Colonic mucosa (tissue), 4 donors: ENCODE data around the gene DDOST. TPM values are rescaled to one million over a fixed set of nuclear protein-coding genes. Genes with fewer than 3 reads are reported as not detected.

Experiments used
- DNase-seq: peaks from one replicate; pipeline ENCODE4 v3.0.0-alpha.2; 2020
- H3K27ac ChIP-seq: fragments of 200-600 bp; one replicate; pipeline ENCODE4 v1.8.0; 2021
- H3K27me3 ChIP-seq: fragments of 200-600 bp; one replicate; pipeline ENCODE4 v1.8.0; 2021
- H3K36me3 ChIP-seq: fragments of 200-600 bp; one replicate; pipeline ENCODE4 v1.8.0; 2021
- H3K4me1 ChIP-seq: fragments of 200-600 bp; one replicate; pipeline ENCODE4 v1.8.0; 2021; ENCODE audit warnings: mild to moderate bottlenecking
- H3K4me3 ChIP-seq: fragments of 200-600 bp; one replicate; pipeline ENCODE4 v1.8.0; 2021
- H3K9ac ChIP-seq, 2 donors: one replicate each; pipeline ENCODE4 v1.7.0; 2013; ENCODE audit warnings: control low read depth in 2 of 2, low read depth in 2 of 2, low read length in 2 of 2
- H3K9me3 ChIP-seq: fragments of 200-600 bp; one replicate; pipeline ENCODE4 v1.8.0; 2021
- intact Hi-C: fragments of 100-400 bp; cut with DNase I; formaldehyde crosslinking; loops from one replicate; pipeline ENCODE4 v1.14.1; 2022
- total RNA-seq, 2 donors: library from RNA; stranded (reverse); fragmentation: NEBNext Ultra II Directional in 1 of 2; extraction: Animal tissue kit (Norgen Biotek cat#: 25700) in 1 of 2; gene quantifications; one replicate each; pipeline ENCODE4 v1.2.1, GENCODE V29; 2021
- TF ChIP-seq, protein P1 (sequence below): fragments of 200-600 bp; IDR thresholded peaks from one replicate; pipeline ENCODE4 v1.8.0; 2022; ENCODE audit warnings: antibody characterized with exemption, mild to moderate bottlenecking
- donor health status: healthy.
- donor health status: DM: no; HTN: no; CAD: no.
- donor health status: DM: no; HTN: no; CAD: no.

DDOST gene
- total RNA-seq, 2 donors from 2014 or later = 233 to 364 TPM

DNA sequence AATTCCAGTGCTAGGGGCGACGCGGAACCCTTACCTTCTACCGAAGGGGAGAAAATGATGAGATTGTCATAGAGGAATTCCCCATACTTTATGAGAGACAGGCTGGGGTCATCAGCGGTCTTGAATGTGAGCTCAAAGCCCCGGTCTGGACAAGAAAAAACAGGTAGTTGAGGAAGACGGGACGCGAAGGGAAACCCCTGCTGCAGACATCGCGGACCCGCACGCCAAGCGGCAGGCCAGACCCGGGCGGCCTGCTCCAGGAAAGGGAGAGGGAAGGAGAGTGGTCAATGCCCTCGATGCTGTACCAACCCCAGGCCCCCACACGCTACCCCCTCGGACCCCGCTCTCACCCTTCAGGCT is 342 bp downstream of the DDOST start:
- TF ChIP-seq, protein P1, sequence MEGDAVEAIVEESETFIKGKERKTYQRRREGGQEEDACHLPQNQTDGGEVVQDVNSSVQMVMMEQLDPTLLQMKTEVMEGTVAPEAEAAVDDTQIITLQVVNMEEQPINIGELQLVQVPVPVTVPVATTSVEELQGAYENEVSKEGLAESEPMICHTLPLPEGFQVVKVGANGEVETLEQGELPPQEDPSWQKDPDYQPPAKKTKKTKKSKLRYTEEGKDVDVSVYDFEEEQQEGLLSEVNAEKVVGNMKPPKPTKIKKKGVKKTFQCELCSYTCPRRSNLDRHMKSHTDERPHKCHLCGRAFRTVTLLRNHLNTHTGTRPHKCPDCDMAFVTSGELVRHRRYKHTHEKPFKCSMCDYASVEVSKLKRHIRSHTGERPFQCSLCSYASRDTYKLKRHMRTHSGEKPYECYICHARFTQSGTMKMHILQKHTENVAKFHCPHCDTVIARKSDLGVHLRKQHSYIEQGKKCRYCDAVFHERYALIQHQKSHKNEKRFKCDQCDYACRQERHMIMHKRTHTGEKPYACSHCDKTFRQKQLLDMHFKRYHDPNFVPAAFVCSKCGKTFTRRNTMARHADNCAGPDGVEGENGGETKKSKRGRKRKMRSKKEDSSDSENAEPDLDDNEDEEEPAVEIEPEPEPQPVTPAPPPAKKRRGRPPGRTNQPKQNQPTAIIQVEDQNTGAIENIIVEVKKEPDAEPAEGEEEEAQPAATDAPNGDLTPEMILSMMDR = no peak
- H3K27me3 ChIP-seq = no peaks in the 10 kb centered on the region
- intact Hi-C loops = no loop called here
- peak overlapping the region; percentile 47 for H3K27ac ChIP-seq
- peak overlapping the region; percentile 79 to 96 for H3K9ac ChIP-seq
- peaks cover 15% of the 10 kb centered on the region for H3K36me3 ChIP-seq
- no peaks in the 10 kb centered on the region for H3K4me1 ChIP-seq
- no peak for DNase-seq
- no peaks in the 10 kb centered on the region for H3K9me3 ChIP-seq
- peak overlapping the region; percentile 96 for H3K4me3 ChIP-seq

DNA sequence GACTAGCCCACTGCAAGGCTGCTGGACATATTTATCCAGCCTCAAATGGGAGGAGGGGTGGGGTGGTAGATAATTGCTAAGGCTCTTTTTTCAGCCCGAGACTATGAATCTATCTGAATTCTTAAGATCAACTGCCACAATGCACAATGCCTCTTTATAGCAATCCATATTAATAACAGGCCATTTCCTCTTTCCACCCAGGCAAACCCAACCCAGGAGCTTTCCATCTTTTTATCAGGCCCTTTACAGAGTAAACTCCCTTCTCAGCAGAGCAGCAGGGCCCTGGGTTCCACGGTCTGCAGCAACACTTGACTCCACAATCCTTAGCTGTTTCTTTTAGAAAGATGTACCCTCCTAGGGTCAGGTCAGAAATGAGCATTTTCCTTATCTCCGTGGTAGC is 806 bp downstream of the DDOST start:
- Histone ChIP-seq H3K4me1 (no peaks in the 10 kb centered on the region), H3K36me3 (peaks cover 19% of the 10 kb centered on the region), H3K4me3 (peak overlapping the region; percentile 96), H3K9me3 (no peaks in the 10 kb centered on the region), H3K27ac (no peak overlapping the region), H3K9ac (peak overlapping the region; percentile 79 to 96), H3K27me3 (no peaks in the 10 kb centered on the region)
- no peak for DNase-seq
- intact Hi-C loops = no loop called here
- TF ChIP-seq, protein P1 = no peak

DNA sequence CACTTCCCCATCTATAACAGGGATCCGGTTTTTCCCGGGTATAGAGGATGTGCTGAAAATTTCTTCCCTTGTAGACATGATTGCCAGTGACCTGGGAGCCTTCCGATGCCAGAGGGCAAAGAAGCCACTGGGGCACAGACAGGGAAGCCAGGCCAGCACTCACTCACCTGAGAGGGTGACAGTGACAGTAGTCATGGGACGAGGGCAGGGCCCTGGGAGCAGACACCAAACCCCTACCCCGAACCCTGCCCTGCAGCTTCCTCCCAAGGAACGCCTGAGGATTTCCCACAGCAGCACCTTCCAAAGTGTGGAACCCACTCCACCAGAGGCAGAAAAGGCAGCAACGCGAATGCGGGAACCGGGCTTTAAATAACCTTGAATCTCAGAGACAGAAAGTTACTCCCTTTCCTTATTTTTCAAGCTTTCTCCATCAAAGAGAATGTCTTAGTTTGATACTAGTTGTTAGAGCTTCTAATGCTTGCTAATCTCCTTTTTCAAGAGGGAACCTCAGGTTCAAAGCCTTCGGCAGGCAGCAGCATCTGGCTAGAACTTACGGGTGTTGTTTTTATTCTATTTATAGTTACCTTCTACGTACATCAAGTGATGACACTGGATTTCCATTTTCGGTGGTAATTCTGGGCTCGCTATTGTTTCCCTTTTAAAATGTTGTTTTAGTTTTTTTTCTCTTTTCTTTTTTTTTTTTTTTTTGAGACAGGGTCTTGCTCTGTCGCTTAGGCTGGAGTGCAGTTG is 2.8 kb downstream of the DDOST start:
- Histone ChIP-seq H3K9ac (no peak overlapping the region), H3K36me3 (peaks cover 19% of the 10 kb centered on the region), H3K27me3 (no peaks in the 10 kb centered on the region), H3K27ac (no peak overlapping the region), H3K4me1 (no peaks in the 10 kb centered on the region), H3K4me3 (no peak overlapping the region), H3K9me3 (no peaks in the 10 kb centered on the region)
- intact Hi-C loops = no loop called here
- TF ChIP-seq, protein P1 = no peak
- DNase-seq = no peak

DNA sequence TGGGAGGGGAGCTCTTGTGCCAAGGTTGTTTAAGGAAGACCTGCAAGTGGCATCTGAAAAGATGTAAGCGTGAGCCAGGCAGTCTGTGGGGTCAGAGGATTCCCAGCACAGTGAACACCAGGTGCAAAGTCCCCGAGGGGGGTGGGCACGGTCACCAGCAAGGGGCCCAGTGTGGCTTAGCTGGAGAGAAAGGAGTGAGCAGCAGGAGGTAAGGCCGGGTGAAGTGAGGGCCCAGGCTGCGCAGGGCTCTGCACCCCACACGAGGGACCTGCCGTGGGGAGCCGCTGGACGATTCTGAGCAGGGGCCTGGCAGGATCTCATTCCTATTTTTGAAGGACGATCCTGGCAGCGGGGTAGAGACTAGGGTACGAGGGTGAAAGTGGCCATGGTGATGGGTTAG is 4.1 kb downstream of the DDOST start:
- Histone ChIP-seq H3K27me3 (no peaks in the 10 kb centered on the region), H3K36me3 (peaks cover 25% of the 10 kb centered on the region)

DNA sequence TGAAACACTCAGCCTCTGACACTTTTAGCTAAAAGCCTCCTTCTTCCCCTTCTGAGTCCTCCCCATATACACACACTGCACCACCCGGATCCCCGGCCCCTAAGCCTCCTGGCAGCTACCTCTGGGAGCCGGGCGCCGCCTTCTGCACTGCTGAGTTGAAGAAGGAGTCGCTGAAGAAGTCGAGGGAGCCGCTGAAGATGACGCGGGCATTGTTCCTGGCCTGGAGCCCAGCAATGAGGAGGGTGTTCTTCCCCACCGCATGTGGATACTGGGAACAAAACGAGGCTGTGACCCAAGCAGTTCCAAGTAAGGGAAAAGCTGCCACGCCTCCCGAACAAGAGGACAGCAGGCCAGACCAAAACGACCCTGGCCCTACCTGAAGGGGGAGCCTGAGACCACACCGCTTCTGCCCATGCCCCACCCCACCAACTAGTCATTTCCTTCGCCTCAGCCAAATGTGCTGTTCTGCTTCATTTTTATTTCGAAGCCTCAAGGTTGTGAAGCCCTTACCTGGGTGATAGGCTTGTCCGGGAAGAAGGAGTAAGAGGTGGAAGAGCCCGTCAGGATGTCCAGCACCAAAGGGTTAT is 7.0 kb downstream of the DDOST start:
- Histone ChIP-seq H3K27me3 (no peaks in the 10 kb centered on the region), H3K36me3 (peaks cover 25% of the 10 kb centered on the region), H3K4me1 (no peaks in the 10 kb centered on the region), H3K9ac (no peak overlapping the region), H3K9me3 (no peaks in the 10 kb centered on the region), H3K4me3 (no peak overlapping the region), H3K27ac (no peak overlapping the region)
- intact Hi-C loops = no loop called here
- TF ChIP-seq, protein P1 = no peak
- no peak for DNase-seq

More for the DNA sequence above, 4.1 kb downstream of the DDOST start:
- Histone ChIP-seq H3K27ac (no peak overlapping the region), H3K9me3 (no peaks in the 10 kb centered on the region), H3K9ac (no peak overlapping the region), H3K4me3 (no peak overlapping the region), H3K4me1 (no peaks in the 10 kb centered on the region)
- TF ChIP-seq, protein P1 = no peak
- intact Hi-C loops = no loop called here
- no peak for DNase-seq
